GM23248 (cell line): ENCODE measurements around the gene RADX. TPM values are rescaled to one million over a fixed set of nuclear protein-coding genes. Genes with fewer than 3 reads are reported as not detected.
"Not testable (repeated sequence)": the region's sequence is repeated elsewhere in the genome, so short reads cannot be mapped to it uniquely, and the experiment has no call there.

Experiments
- DNase-seq: peaks from one replicate; pipeline ENCODE4 v3.0.0-alpha.2; 2015
- H2AFZ ChIP-seq: fragments of 200-600 bp; sonication (generic); 2 replicates; pipeline ENCODE4 v1.6.1; 2016; ENCODE audit warnings: antibody characterized with exemption
- H3F3A ChIP-seq: fragments of 200-600 bp; sonication (generic); 2 replicates; pipeline ENCODE4 v1.6.1; 2016; ENCODE audit warnings: mild to moderate bottlenecking, antibody characterized with exemption, mixed run types; ENCODE audit not compliant: insufficient read depth
- H3K27ac ChIP-seq: fragments of 200-600 bp; sonication (generic); 2 replicates; pipeline ENCODE4 v1.5.1; 2016; ENCODE audit warnings: mild to moderate bottlenecking
- H3K27me3 ChIP-seq: fragments of 200-600 bp; sonication (generic); replicated peaks from 2 replicates; pipeline ENCODE4 v1.6.1; 2016; ENCODE audit warnings: mild to moderate bottlenecking; ENCODE audit not compliant: insufficient read depth
- H3K36me3 ChIP-seq: fragments of 200-600 bp; sonication (generic); 2 replicates; pipeline ENCODE4 v1.6.1; 2016; ENCODE audit warnings: low read depth, mild to moderate bottlenecking
- H3K4me1 ChIP-seq: fragments of 200-600 bp; sonication (generic); 2 replicates; pipeline ENCODE4 v1.6.1; 2016; ENCODE audit warnings: mild to moderate bottlenecking; ENCODE audit not compliant: insufficient read depth
- H3K4me2 ChIP-seq: fragments of 200-600 bp; sonication (generic); one replicate; pipeline ENCODE4 v1.6.1; 2016; ENCODE audit warnings: mild to moderate bottlenecking; ENCODE audit not compliant: unreplicated experiment
- H3K4me3 ChIP-seq: fragments of 200-600 bp; sonication (generic); 2 replicates; pipeline ENCODE4 v1.5.1; 2016; ENCODE audit warnings: mild to moderate bottlenecking
- H3K79me2 ChIP-seq: fragments of 200-600 bp; sonication (generic); 2 replicates; pipeline ENCODE4 v1.6.1; 2016; ENCODE audit warnings: mild to moderate bottlenecking; ENCODE audit not compliant: insufficient read depth
- H3K9ac ChIP-seq: fragments of 200-600 bp; sonication (generic); 2 replicates; pipeline ENCODE4 v1.6.1; 2016; ENCODE audit warnings: mild to moderate bottlenecking
- H3K9me2 ChIP-seq: fragments of 200-600 bp; sonication (generic); 2 replicates; pipeline ENCODE4 v1.6.1; 2016; ENCODE audit warnings: mixed run types, mild to moderate bottlenecking, moderate library complexity; ENCODE audit not compliant: insufficient read depth
- H3K9me3 ChIP-seq: fragments of 200-600 bp; sonication (generic); one replicate; pipeline ENCODE4 v1.6.1; 2017; ENCODE audit warnings: low read depth
- H4K20me1 ChIP-seq: fragments of 200-600 bp; sonication (generic); 2 replicates; pipeline ENCODE4 v1.6.0; 2016; ENCODE audit not compliant: insufficient read depth
- EZH2 ChIP-seq: fragments of 200-600 bp; sonication (generic); IDR thresholded peaks from 2 replicates; pipeline ENCODE4 v1.6.1; 2018; ENCODE audit warnings: antibody characterized with exemption, mild to moderate bottlenecking; ENCODE audit not compliant: insufficient read depth, poor library complexity, severe bottlenecking
- EZH2phosphoT487 ChIP-seq: fragments of 200-600 bp; sonication (generic); IDR thresholded peaks from 2 replicates; pipeline ENCODE4 v1.6.1; 2018; ENCODE audit warnings: antibody characterized with exemption, moderate library complexity, mild to moderate bottlenecking, low read depth; ENCODE audit not compliant: insufficient read depth
- WGBS, 2 experiments: methylation state at CpG; one replicate each; pipeline ENCODE4 v1.1.6; 2015 to 2017; ENCODE audit warnings: low lambda C conversion rate in 2 of 2, low coverage in 1 of 2; ENCODE audit errors: missing lambda C conversion rate in 2 of 2; 5-methylcytosine and 5-hydroxymethylcytosine counted together
- in situ Hi-C: fragments of 300-500 bp; cut with MboI; formaldehyde crosslinking; loops from 2 replicates; pipeline ENCODE4 v1.15.0; 2020
- polyA plus RNA-seq: library from polyadenylated mRNA; unstranded; fragments of >200 nt; fragmentation: Nextera tagmentation; extraction: Ambion mirVana; gene quantifications from 2 replicates; pipeline ENCODE4 v1.2.1, GENCODE V29; 2016
- total RNA-seq: library from RNA; depleted of rRNA; stranded (reverse); fragments of >200 nt; shearing (Covaris generic); gene quantifications from 2 replicates; pipeline ENCODE4 v1.2.3, GENCODE V29; 2014

RADX gene
- total and polyA plus RNA-seq, 2 experiments from 2014 or later, result 0.53 to 2.1 TPM

DNA sequence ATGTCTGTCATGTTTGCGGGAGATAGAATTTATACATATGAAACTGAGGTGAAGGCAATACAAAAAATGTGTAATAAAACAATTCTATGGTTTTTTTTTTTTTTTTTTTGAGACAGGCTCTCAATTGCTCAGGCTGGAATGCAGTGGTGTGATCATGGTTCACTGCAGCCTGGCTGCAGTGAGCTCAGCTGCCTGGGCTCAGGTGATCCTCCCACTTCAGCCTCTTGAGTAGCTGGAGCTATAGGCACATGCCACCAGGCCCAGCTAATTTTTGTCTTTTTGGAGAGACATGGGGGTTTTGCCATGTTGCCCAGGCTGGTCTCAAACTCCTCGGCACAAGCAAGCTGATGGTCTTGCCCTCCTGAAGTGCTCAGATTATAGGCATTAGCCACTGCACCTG lies 10.1 kb downstream of the RADX start:
- no peaks in the 10 kb centered on the region for H3K9me2 ChIP-seq
- 90% methylated on average over 2 of the region's 2 CpGs for whole genome bisulfite sequencing, 2 experiments

DNA sequence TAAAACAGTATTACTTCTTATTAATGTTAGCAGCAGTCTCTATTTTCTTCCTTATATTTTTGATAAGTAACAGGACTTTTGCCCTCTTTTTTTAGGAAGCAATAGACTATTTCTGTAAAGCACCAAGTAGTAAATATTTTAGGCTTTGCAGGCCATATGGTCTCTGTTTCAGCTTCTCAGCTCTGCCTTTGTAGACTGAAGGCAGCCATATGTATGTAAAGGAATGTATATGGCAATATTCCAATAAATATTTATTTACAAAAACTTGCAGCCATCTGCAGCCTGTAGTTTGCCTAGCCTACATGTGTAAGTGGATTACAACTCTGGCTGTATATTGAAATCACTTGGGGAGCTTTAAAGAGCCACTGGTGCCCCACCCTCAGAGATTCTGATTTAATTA lies 15.0 kb downstream of the RADX start:
- no peaks in the 10 kb centered on the region for H3K79me2 ChIP-seq
- in situ Hi-C loops, result no loop called here
- no peaks in the 10 kb centered on the region for H3F3A ChIP-seq
- no peak overlapping the region for H2AFZ ChIP-seq
- H3K4me2 ChIP-seq, result no peak overlapping the region
- no peak overlapping the region for H3K4me3 ChIP-seq
- TF ChIP-seq EZH2, result no peak
- no peak for TF ChIP-seq EZH2phosphoT487
- H3K9me2 ChIP-seq, result no peaks in the 10 kb centered on the region
- H3K36me3 ChIP-seq, result no peaks in the 10 kb centered on the region
- no peak for DNase-seq
- no peaks in the 10 kb centered on the region for H4K20me1 ChIP-seq
- no peaks in the 10 kb centered on the region for H3K9me3 ChIP-seq
- H3K27ac ChIP-seq, result no peak overlapping the region
- H3K9ac ChIP-seq, result no peak overlapping the region
- H3K27me3 ChIP-seq, result no peaks in the 10 kb centered on the region
- no peaks in the 10 kb centered on the region for H3K4me1 ChIP-seq

More for the DNA sequence above, 10.1 kb downstream of the RADX start:
- H2AFZ ChIP-seq, result no peak overlapping the region
- no peak overlapping the region for H3K4me3 ChIP-seq
- no peaks in the 10 kb centered on the region for H3K79me2 ChIP-seq
- no peak overlapping the region for H3K4me2 ChIP-seq
- no peak overlapping the region for H3K9ac ChIP-seq
- H3K27me3 ChIP-seq, result no peaks in the 10 kb centered on the region
- H3K9me3 ChIP-seq, result no peaks in the 10 kb centered on the region
- no peaks in the 10 kb centered on the region for H3K4me1 ChIP-seq
- no peaks in the 10 kb centered on the region for H3K36me3 ChIP-seq
- H3K27ac ChIP-seq, result no peak overlapping the region
- no peaks in the 10 kb centered on the region for H4K20me1 ChIP-seq
- no peak for TF ChIP-seq EZH2
- no peak for TF ChIP-seq EZH2phosphoT487
- no peak for DNase-seq
- no peaks in the 10 kb centered on the region for H3F3A ChIP-seq
- in situ Hi-C loops, result no loop called here

DNA sequence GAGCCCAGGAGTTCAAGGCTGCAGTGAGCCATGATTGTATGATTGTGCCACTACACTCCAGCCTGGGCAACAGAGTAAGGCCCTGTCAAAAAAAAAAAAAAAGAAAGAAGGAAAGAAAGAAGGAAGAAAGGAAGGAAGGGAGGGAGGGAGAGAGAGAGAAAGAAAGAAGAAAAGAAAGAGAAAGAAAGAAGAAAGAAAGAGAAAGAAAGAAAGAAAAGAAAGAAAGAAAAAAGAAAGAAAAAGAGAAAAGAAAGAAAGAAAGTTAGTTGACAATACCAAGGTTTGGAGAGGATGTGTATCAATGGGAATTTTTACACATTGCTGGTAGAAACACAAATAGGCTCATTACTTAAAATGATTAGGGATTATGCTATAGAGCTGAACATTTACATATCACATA lies 19.8 kb downstream of the RADX start:
- Histone ChIP-seq H2AFZ (no peak overlapping the region), H3K9ac (no peak overlapping the region), H3K36me3 (no peaks in the 10 kb centered on the region), H3K79me2 (no peaks in the 10 kb centered on the region), H3K4me2 (no peak overlapping the region), H3K27me3 (no peaks in the 10 kb centered on the region), H3K27ac (no peak overlapping the region), H3K4me1 (no peaks in the 10 kb centered on the region), H3K9me2 (no peaks in the 10 kb centered on the region), H4K20me1 (no peaks in the 10 kb centered on the region), H3K4me3 (no peak overlapping the region), H3K9me3 (no peaks in the 10 kb centered on the region), H3F3A (no peaks in the 10 kb centered on the region)
- no peak for TF ChIP-seq EZH2
- TF ChIP-seq EZH2phosphoT487, result no peak
- in situ Hi-C loops, result no loop called here
- no peak for DNase-seq

DNA sequence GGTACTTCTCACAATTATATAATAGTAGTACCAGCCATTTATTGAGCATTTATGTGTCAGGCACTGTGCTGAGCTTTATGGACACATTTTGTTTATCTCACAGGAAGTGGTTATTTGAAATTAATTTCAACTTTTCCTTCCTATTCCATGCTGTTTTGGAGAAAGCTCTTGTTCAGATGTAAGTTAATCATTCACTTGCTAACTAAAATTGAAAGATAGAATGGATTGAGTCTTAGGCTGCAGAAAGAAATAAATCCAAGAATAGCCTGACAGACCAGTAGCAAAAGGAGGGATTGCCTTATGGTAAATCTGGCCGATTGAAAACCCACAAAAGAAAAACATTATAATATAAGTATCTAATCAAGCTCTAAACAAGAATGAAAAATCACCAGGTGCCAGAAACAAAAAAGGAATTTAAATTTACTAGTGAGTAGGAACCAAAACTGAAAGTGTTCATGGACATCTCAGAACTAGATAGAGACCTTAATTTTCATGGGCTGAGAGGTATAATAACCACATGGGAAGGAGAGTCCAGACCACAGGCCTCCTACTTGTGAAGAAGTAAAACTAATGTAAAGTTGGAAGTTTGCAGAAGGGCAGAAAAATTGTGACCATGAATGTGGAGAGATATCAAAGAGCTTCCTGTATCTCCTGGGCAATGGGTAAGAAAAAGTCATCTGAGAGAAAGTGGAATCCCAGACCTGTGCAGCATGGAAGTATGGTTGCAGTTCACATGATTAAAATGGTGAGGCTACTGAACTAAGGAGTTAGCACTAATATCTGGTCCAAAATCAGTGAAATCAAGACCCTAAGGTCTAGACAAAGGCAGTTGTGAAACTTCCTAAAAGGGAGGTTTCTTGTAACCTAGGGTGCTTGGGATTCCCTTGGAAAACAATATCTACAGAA lies 38.0 kb downstream of the RADX start:
- no peaks in the 10 kb centered on the region for H3F3A ChIP-seq
- WGBS, 2 experiments, result 92 to 100% methylated on average over 1 of the region's 1 CpG
- no peak overlapping the region for H3K27ac ChIP-seq
- H3K9me3 ChIP-seq, result no peaks in the 10 kb centered on the region
- H3K4me2 ChIP-seq, result no peak overlapping the region
- H2AFZ ChIP-seq, result no peak overlapping the region
- H3K79me2 ChIP-seq, result no peaks in the 10 kb centered on the region
- H3K9ac ChIP-seq, result no peak overlapping the region
- no peak for TF ChIP-seq EZH2phosphoT487
- no peak for TF ChIP-seq EZH2
- DNase-seq, result no peak
- H4K20me1 ChIP-seq, result no peaks in the 10 kb centered on the region
- H3K36me3 ChIP-seq, result no peaks in the 10 kb centered on the region
- H3K4me3 ChIP-seq, result no peak overlapping the region
- no peaks in the 10 kb centered on the region for H3K27me3 ChIP-seq
- no peaks in the 10 kb centered on the region for H3K4me1 ChIP-seq
- H3K9me2 ChIP-seq, result no peaks in the 10 kb centered on the region; the same call in 1 of the 2 replicates
- in situ Hi-C loops, result no loop called here

DNA sequence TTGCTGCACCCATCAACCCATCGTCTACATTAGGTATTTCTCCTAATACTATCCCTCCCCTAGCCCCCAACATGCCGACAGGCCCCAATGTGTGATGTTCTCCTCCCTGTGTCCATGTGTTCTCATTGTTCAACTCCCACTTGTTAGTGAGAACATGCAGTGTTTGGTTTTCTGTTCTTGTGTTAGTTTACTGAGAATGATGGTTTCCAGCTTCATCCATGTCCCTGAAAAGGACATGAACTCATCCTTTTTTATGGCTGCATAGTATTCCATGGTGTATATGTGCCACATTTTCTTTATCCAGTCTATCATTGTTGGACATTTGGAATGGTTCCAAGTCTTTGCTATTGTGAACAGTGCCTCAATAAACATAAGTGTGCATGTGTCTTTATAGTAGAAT lies 41.8 kb downstream of the RADX start:
- H3F3A ChIP-seq, H4K20me1 ChIP-seq, H3K9me2 ChIP-seq, DNase-seq, H3K4me2 ChIP-seq, H3K4me3 ChIP-seq, H3K4me1 ChIP-seq, H3K36me3 ChIP-seq, H3K9ac ChIP-seq, H2AFZ ChIP-seq, H3K9me3 ChIP-seq, H3K27me3 ChIP-seq, H3K27ac ChIP-seq, H3K79me2 ChIP-seq, in situ Hi-C loops: not testable (repeated sequence)
- 80 to 100% methylated on average over 2 of the region's 2 CpGs for whole genome bisulfite sequencing, 2 experiments
